HUES48 (cell line): Measurements from ENCODE around the gene ACTR5.

ENCODE experiments used
- H3K27ac ChIP-seq: one replicate; pipeline ENCODE4 v1.7.0; 2013; ENCODE audit warnings: low read depth, low read length, inconsistent platforms
- H3K27me3 ChIP-seq: 2 replicates; pipeline ENCODE4 v1.6.1; 2013; ENCODE audit warnings: mild to moderate bottlenecking, low read length; ENCODE audit not compliant: control insufficient read depth, insufficient read depth
- H3K36me3 ChIP-seq: 2 replicates; pipeline ENCODE4 v1.6.1; 2013; ENCODE audit warnings: low read length; ENCODE audit not compliant: control insufficient read depth, insufficient read depth
- H3K4me1 ChIP-seq: 2 replicates; pipeline ENCODE4 v1.6.1; 2013; ENCODE audit warnings: mild to moderate bottlenecking, low read length; ENCODE audit not compliant: control insufficient read depth, insufficient read depth
- H3K4me3 ChIP-seq: 2 replicates; pipeline ENCODE4 v1.5.1; 2013; ENCODE audit warnings: mild to moderate bottlenecking, low read depth, low read length
- H3K9ac ChIP-seq: 2 replicates; pipeline ENCODE4 v1.6.1; 2013; ENCODE audit warnings: mild to moderate bottlenecking, low read depth, low read length, moderate library complexity
- H3K9me3 ChIP-seq: 2 replicates; pipeline ENCODE4 v1.6.1; 2013; ENCODE audit warnings: low read length; ENCODE audit not compliant: control insufficient read depth, insufficient read depth

Gene ACTR5

DNA sequence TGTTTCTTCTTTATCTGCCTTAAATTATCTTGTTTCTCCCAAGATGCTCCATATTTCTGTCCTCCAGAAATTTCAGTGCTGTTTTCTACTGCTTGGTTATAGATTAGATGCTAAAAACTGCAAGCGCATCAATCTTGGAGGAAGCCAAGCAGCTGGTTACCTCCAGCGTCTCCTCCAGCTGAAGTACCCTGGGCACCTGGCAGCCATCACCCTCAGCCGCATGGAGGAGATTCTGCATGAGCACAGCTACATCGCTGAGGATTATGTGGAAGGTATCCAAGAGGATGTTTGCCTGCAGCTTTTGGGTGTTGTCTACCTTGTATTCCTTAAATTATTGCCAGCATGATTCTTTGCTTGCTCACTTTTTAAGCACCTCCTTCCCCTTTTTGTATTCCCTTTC is 3.8 kb downstream of the ACTR5 start:
- H3K36me3 ChIP-seq, result peaks cover 47% of the 10 kb centered on the region
- H3K4me1 ChIP-seq, result 0 out of 2 replicates have a peak, but pooled peaks cover 8% of the 10 kb centered on the region
- H3K4me3 ChIP-seq, result no peak overlapping the region
- H3K9me3 ChIP-seq, result no peaks in the 10 kb centered on the region
- peaks cover 12% of the 10 kb centered on the region for H3K27me3 ChIP-seq
- H3K9ac ChIP-seq, result no peak overlapping the region
- no peak overlapping the region for H3K27ac ChIP-seq

DNA sequence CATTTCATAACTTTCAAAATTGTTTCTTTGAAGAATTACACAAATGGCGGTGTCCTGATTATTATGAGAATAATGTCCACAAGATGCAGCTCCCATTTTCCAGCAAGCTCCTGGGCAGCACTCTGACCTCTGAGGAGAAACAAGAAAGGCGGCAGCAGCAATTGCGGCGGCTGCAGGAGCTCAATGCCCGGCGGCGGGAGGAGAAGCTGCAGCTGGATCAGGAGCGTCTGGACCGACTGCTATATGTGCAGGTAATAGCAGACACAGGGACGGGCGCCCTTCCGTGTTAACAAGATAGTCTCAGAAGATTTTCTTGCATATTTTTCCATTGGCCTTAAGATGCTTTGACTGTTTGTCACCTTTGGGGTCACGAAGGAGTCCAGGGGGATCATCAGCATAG is 6.7 kb downstream of the ACTR5 start:
- Histone ChIP-seq H3K9me3 (no peaks in the 10 kb centered on the region), H3K27ac (no peak overlapping the region), H3K9ac (no peak overlapping the region), H3K4me3 (no peak overlapping the region), H3K4me1 (no peaks in the 10 kb centered on the region), H3K36me3 (peaks cover 72% of the 10 kb centered on the region), H3K27me3 (no peaks in the 10 kb centered on the region)

DNA sequence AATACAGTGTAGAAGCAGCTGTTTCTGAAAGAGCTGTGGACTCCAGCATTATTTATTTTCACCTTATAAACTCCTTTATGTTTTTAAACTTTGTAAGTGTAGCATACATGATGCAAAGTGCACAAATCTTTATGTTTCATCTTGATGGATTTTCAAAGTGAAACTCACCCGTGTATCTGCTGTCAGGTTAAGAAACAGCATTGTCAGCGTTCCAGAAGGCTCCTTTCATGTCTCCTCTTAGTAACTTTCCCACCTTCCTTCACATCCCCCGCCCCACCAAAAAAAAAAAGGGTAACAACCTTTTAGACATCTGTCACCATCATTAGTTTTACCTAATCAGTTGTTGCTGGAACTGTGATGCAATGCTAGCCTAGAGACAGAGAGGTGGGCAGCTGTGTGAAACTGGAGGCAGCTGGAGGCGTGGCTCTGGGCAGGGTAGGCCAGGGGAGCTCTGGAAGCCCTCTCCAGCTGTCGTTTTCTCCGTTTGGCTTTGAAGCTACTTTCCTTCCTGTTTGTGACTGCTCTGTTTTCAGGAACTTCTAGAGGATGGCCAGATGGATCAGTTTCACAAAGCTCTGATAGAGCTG is 7.2 kb downstream of the ACTR5 start:
- H3K27ac ChIP-seq, result no peak overlapping the region
- H3K36me3 ChIP-seq, result peaks cover 72% of the 10 kb centered on the region
- H3K9ac ChIP-seq, result no peak overlapping the region

DNA sequence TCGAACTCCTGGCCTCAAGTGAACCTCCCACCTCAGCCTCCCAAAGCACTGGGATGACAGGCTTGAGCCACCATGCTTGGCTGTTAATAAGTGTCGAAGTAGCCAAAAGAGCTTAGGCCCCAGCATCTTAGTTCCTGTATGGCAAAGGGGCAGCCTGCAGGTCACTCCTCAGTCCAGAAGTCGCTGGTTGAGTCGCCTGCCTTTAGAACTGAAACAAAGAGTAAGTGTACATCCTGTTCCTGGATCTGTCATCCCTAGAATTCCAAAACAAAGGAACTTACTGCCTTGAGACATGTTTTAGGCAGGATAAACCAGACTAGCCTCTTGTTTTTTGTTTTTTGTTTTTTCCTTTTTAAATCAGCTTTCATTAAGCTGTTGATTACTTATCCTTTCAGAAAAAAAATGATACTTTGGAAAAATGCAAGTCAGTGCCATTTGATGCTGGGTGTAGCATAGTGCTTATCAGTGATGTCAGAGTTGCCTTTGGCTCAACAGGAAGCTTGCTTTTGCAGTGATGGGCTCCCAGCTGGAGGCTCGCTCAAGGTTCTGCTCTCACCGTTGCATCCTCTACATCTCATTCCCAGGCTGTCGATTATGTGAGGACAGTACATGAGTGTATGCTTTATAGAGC is 9.0 kb downstream of the ACTR5 start:
- Histone ChIP-seq H3K9ac (no peak overlapping the region), H3K9me3 (no peaks in the 10 kb centered on the region), H3K27ac (no peak overlapping the region), H3K36me3 (peaks cover 81% of the 10 kb centered on the region), H3K4me1 (no peaks in the 10 kb centered on the region), H3K4me3 (no peak overlapping the region), H3K27me3 (no peaks in the 10 kb centered on the region)

More for the DNA sequence above, 7.2 kb downstream of the ACTR5 start:
- no peaks in the 10 kb centered on the region for H3K4me1 ChIP-seq
- H3K27me3 ChIP-seq, result no peaks in the 10 kb centered on the region
- H3K9me3 ChIP-seq, result no peaks in the 10 kb centered on the region
- H3K4me3 ChIP-seq, result no peak overlapping the region

DNA sequence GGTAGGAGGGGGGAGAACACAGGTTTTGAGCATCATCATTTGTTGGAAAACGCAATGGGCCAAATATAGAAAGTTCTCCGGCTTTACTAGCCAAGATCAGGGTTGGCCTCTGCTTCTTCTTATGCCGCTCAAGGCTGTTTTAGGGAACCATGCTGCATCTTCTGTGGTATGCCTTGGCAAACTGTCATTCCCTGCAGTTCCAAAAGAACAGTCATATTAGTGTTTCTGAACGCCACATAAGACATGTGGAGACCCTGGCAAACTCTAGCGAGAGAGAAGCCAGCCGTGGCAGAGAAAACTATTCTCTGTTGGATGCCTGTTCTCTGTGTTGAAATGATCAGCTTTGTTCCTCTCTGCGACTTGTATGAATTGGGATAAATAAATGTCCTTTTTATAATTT is 10.8 kb downstream of the ACTR5 start:
- Histone ChIP-seq H3K4me3 (no peak overlapping the region), H3K27me3 (no peaks in the 10 kb centered on the region), H3K36me3 (peaks cover 87% of the 10 kb centered on the region), H3K9me3 (no peaks in the 10 kb centered on the region), H3K4me1 (no peaks in the 10 kb centered on the region), H3K27ac (no peak overlapping the region), H3K9ac (no peak overlapping the region)

DNA sequence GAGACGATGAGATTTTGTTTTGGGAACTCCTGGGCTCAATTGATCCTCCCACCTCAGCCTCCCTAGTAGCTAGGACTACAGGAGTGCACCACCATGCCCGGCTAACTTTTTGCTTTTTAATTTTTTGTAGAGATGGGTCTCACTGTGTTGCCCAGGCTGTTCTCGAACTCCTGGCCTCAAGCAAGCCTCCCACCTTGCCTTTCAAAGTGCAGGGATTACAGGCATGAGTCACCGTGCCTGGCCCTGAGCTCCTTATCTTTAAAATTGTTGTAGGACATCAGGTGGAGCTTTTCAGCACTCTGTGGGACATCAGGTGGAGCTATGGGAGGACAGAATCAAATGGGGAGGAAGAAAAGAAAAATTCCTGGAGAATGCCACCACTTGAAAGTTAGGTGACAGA is 12.7 kb downstream of the ACTR5 start:
- H3K27ac ChIP-seq, result no peak overlapping the region
- no peak overlapping the region for H3K4me3 ChIP-seq
- no peaks in the 10 kb centered on the region for H3K27me3 ChIP-seq
- no peak overlapping the region for H3K9ac ChIP-seq
- H3K36me3 ChIP-seq, result peaks cover 83% of the 10 kb centered on the region
- H3K9me3 ChIP-seq, result no peaks in the 10 kb centered on the region
- H3K4me1 ChIP-seq, result no peaks in the 10 kb centered on the region

DNA sequence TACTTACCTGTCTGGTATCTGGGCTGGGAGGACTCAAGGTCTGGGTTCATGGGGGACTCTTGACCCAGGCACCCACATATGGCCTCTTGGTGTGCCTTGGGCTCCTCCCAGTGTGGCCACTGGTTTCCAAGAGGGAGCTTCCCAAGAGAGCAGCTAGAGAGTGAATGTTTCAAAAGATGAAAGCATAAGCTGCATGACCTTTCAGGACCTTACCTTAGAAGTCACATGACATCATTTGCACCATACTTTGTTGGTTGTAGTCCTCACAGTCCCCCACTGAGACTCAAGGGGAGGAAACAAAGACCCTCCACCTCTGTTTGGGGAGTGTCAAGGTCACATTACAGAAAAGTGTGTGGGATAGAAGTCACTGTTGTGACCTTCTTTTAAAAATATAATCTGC is 13.9 kb downstream of the ACTR5 start:
- no peak overlapping the region for H3K4me3 ChIP-seq
- peaks cover 83% of the 10 kb centered on the region for H3K36me3 ChIP-seq
- H3K27ac ChIP-seq, result no peak overlapping the region
- H3K27me3 ChIP-seq, result no peaks in the 10 kb centered on the region
- no peaks in the 10 kb centered on the region; the same call in 1 of the 2 replicates for H3K4me1 ChIP-seq
- H3K9ac ChIP-seq, result no peak overlapping the region
- H3K9me3 ChIP-seq, result no peaks in the 10 kb centered on the region

DNA sequence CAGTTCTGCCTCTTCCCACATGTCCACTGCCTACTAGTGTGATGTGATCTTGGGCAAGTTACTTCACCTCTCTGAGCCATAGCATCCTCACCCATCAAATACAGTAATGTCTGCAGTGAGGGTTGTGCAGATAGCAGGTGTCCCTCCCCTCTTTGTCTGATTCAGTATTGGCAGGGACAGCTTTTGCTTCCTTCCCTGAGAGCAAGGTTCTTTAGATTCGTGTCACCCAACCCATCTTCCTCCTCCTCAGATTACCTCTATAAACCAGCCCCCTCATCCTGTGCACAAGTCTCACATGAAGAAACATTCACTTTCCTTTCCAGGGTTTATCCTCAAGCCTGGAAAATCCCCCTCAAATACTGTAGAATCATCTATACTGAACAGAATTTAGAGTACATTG is 15.4 kb downstream of the ACTR5 start:
- H3K9me3 ChIP-seq, result no peaks in the 10 kb centered on the region
- no peaks in the 10 kb centered on the region; the same call in 1 of the 2 replicates for H3K4me1 ChIP-seq
- H3K27me3 ChIP-seq, result no peaks in the 10 kb centered on the region
- H3K4me3 ChIP-seq, result no peak overlapping the region
- no peak overlapping the region for H3K27ac ChIP-seq
- H3K36me3 ChIP-seq, result peaks cover 86% of the 10 kb centered on the region
- no peak overlapping the region for H3K9ac ChIP-seq

DNA sequence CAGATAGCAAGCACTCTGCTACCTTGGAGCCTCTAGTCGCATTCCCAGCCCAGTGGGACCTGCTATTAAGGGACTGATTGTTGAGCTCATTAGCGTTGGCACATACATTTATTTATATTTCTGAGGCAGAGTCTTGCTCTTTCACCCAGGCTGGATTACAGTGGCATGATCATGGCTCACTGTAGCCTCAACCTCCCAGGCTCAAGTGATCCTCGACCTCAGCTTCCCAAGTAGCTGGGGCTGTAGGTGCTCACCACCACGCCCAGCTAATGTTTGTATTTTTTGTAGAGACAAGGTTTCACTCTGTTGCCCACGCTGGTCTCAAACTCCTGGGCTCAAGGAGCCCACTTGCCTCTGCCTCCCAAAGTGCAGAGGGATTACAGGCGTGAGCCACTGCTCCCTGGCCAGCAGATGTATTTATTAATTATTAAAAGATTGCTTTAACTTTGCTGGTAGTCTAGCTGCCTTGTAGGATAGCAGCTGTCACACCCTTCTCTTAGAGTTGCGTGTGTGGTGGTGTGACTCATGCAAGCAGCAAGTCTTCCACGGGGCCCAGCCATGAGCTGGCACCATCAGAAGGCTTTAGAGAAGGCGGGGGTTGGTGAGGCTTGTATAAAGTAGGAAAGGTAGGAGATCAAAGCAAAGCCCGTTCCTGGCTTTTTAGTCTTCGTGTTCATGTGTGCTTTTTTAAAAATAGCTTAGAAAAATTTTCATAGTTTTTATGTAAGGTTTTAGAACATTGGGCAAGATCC is 16.5 kb downstream of the ACTR5 start:
- H3K27me3 ChIP-seq, result no peaks in the 10 kb centered on the region
- H3K9ac ChIP-seq, result no peak overlapping the region
- H3K4me1 ChIP-seq, result no peaks in the 10 kb centered on the region; the same call in 1 of the 2 replicates
- H3K9me3 ChIP-seq, result no peaks in the 10 kb centered on the region
- no peak overlapping the region for H3K4me3 ChIP-seq
- H3K36me3 ChIP-seq, result peaks cover 80% of the 10 kb centered on the region
- no peak overlapping the region for H3K27ac ChIP-seq

DNA sequence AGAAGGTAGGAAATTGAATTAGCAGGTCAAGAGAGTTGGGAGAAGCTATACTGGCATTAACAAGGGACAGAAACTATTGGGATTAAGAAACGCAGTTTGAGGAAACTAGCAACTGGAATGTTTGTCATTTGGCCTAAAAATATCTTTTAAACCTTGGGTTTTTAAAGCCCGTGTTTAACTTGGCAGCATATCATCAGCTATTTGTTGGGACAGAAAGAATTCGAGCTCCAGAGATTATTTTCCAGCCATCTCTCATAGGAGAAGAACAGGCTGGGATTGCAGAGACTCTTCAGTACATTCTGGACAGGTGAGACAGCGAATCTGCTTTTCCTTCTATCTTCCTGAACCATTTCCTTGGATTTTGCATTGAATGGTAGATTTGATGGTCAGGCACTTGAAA is 17.8 kb downstream of the ACTR5 start:
- peaks cover 84% of the 10 kb centered on the region for H3K36me3 ChIP-seq
- H3K9ac ChIP-seq, result no peak overlapping the region
- H3K27ac ChIP-seq, result no peak overlapping the region
- no peaks in the 10 kb centered on the region for H3K27me3 ChIP-seq
- H3K9me3 ChIP-seq, result no peaks in the 10 kb centered on the region
- H3K4me3 ChIP-seq, result no peak overlapping the region
- H3K4me1 ChIP-seq, result no peaks in the 10 kb centered on the region; the same call in 1 of the 2 replicates
